Neural cell (in vitro differentiated cells): ENCODE data around the gene GLRX. TPM values are rescaled to one million over a fixed set of nuclear protein-coding genes. Genes with fewer than 3 reads are reported as not detected.

Experiments used
- H2AFZ ChIP-seq: fragments of 200-600, 300-800 bp; sonication (generic), shearing (Covaris generic); 2 replicates; pipeline ENCODE4 v1.6.0; 2014; ENCODE audit warnings: low read depth, mild to moderate bottlenecking, antibody characterized with exemption, low read length, moderate library complexity
- H3F3A ChIP-seq: fragments of 200-600 bp; shearing (Covaris generic); 2 replicates; pipeline ENCODE4 v1.6.1; 2016; ENCODE audit warnings: mild to moderate bottlenecking, moderate library complexity, mixed read lengths, antibody characterized with exemption, low read length; ENCODE audit not compliant: insufficient read depth, poor library complexity, severe bottlenecking
- H3K27ac ChIP-seq: fragments of 200-600, 300-800 bp; sonication (generic), shearing (Covaris generic); 2 replicates; pipeline ENCODE4 v1.5.1; 2014; ENCODE audit warnings: mild to moderate bottlenecking, low read length, moderate library complexity
- H3K27me3 ChIP-seq: fragments of 300-800, 200-600 bp; sonication (generic), shearing (Covaris generic); 2 replicates; pipeline ENCODE4 v1.6.0; 2014; ENCODE audit warnings: mild to moderate bottlenecking, low read depth, low read length, moderate library complexity; ENCODE audit not compliant: insufficient read depth
- H3K36me3 ChIP-seq: fragments of 300-800, 200-600 bp; sonication (generic), shearing (Covaris generic); 2 replicates; pipeline ENCODE4 v1.5.1; 2014; ENCODE audit warnings: mild to moderate bottlenecking, antibody characterized with exemption, low read length, moderate library complexity; ENCODE audit not compliant: insufficient read depth
- H3K4me2 ChIP-seq: fragments of 300-800, 200-600 bp; sonication (generic), shearing (Covaris generic); 2 replicates; pipeline ENCODE4 v1.6.0; 2014; ENCODE audit warnings: mild to moderate bottlenecking, low read length
- H3K4me3 ChIP-seq: fragments of 300-800, 200-600 bp; sonication (generic), shearing (Covaris generic); 2 replicates; pipeline ENCODE4 v1.5.1; 2014; ENCODE audit warnings: mild to moderate bottlenecking, low read length, moderate library complexity
- H3K79me2 ChIP-seq: fragments of 200-600 bp; shearing (Covaris generic); replicated peaks from 2 replicates; pipeline ENCODE4 v1.6.0; 2014; ENCODE audit warnings: mild to moderate bottlenecking, low read length, moderate library complexity; ENCODE audit not compliant: insufficient read depth
- H3K9ac ChIP-seq: fragments of 300-800, 200-600 bp; sonication (generic), shearing (Covaris generic); 2 replicates; pipeline ENCODE4 v1.6.1; 2016; ENCODE audit warnings: mild to moderate bottlenecking, low read length, mixed read lengths
- H3K9me2 ChIP-seq: fragments of 200-600 bp; shearing (Covaris generic); 2 replicates; pipeline ENCODE4 v1.6.1; 2016; ENCODE audit warnings: mild to moderate bottlenecking, low read length, mixed read lengths; ENCODE audit not compliant: insufficient read depth
- H3K9me3 ChIP-seq: fragments of 200-600, 300-800 bp; sonication (generic), shearing (Covaris generic); 2 replicates; pipeline ENCODE4 v1.6.1; 2016; ENCODE audit warnings: mild to moderate bottlenecking, mixed run types, low read length, moderate library complexity, mixed read lengths
- H4K20me1 ChIP-seq: fragments of 200-600 bp; shearing (Covaris generic); 2 replicates; pipeline ENCODE4 v1.6.1; 2016; ENCODE audit warnings: mild to moderate bottlenecking, mixed run types; ENCODE audit not compliant: insufficient read depth
- CTCF ChIP-seq: fragments of 450-650 bp; IDR thresholded peaks from 2 replicates; pipeline ENCODE4 v1.5.1; 2014; ENCODE audit warnings: antibody characterized with exemption, mild to moderate bottlenecking, moderate library complexity; ENCODE audit not compliant: poor library complexity, severe bottlenecking
- EP300 ChIP-seq: fragments of 450-650 bp; conservative IDR thresholded peaks from 2 replicates; pipeline ENCODE4 v1.6.1; 2014; ENCODE audit warnings: antibody characterized with exemption, mild to moderate bottlenecking, moderate library complexity; ENCODE audit not compliant: poor library complexity, severe bottlenecking
- EZH2 ChIP-seq: fragments of 200-600, 300-800 bp; shearing (Covaris generic), sonication (generic); IDR thresholded peaks from 2 replicates; pipeline ENCODE4 v1.6.1; 2014; ENCODE audit warnings: antibody characterized with exemption, low read length, borderline replicate concordance, mild to moderate bottlenecking; ENCODE audit not compliant: insufficient read depth, poor library complexity, severe bottlenecking
- MXI1 ChIP-seq: fragments of 450-650 bp; conservative IDR thresholded peaks from 2 replicates; pipeline ENCODE4 v1.6.1; 2014; ENCODE audit warnings: antibody characterized with exemption, mild to moderate bottlenecking; ENCODE audit not compliant: poor library complexity, severe bottlenecking
- POLR2AphosphoS5 ChIP-seq: IDR thresholded peaks from 2 replicates; pipeline ENCODE4 v1.6.1; 2012
- RAD21 ChIP-seq: fragments of 450-650 bp; conservative IDR thresholded peaks from 2 replicates; pipeline ENCODE4 v1.6.1; 2014; ENCODE audit warnings: antibody characterized with exemption, mild to moderate bottlenecking, moderate library complexity
- SMC3 ChIP-seq: fragments of 450-650 bp; conservative IDR thresholded peaks from 2 replicates; pipeline ENCODE4 v1.6.1; 2014; ENCODE audit warnings: antibody characterized with exemption, mild to moderate bottlenecking, moderate library complexity; ENCODE audit not compliant: poor library complexity
- TAF1 ChIP-seq: IDR thresholded peaks from 2 replicates; pipeline ENCODE4 v1.6.1; 2012; ENCODE audit warnings: low read depth
- polyA plus RNA-seq: library from polyadenylated mRNA; depleted of rRNA; stranded (reverse); fragments of >200 nt; gene quantifications from 2 replicates; pipeline ENCODE4 v1.2.3, GENCODE V29; 2014
- TF ChIP-seq, protein P1 (sequence below): IDR thresholded peaks from 2 replicates; pipeline ENCODE4 v1.6.1; 2012; ENCODE audit warnings: borderline replicate concordance

The GLRX gene
- polyA plus RNA-seq, 1 donor from 2014 or later = 54.0 TPM

- Histone ChIP-seq H3K79me2 (no peaks in the 10 kb centered on the region), H4K20me1 (no peaks in the 10 kb centered on the region), H3K9ac (no peak overlapping the region), H3K4me3 (no peak overlapping the region), H3K9me2 (no peaks in the 10 kb centered on the region), H3K27me3 (no peaks in the 10 kb centered on the region), H3K4me2 (no peak overlapping the region), H2AFZ (no peak overlapping the region), H3K36me3 (peaks cover 4% of the 10 kb centered on the region), H3K27ac (no peak overlapping the region), H3F3A (no peaks in the 10 kb centered on the region), H3K9me3 (no peaks in the 10 kb centered on the region)
- no peak for TF ChIP-seq RAD21
- TF ChIP-seq, protein P1, sequence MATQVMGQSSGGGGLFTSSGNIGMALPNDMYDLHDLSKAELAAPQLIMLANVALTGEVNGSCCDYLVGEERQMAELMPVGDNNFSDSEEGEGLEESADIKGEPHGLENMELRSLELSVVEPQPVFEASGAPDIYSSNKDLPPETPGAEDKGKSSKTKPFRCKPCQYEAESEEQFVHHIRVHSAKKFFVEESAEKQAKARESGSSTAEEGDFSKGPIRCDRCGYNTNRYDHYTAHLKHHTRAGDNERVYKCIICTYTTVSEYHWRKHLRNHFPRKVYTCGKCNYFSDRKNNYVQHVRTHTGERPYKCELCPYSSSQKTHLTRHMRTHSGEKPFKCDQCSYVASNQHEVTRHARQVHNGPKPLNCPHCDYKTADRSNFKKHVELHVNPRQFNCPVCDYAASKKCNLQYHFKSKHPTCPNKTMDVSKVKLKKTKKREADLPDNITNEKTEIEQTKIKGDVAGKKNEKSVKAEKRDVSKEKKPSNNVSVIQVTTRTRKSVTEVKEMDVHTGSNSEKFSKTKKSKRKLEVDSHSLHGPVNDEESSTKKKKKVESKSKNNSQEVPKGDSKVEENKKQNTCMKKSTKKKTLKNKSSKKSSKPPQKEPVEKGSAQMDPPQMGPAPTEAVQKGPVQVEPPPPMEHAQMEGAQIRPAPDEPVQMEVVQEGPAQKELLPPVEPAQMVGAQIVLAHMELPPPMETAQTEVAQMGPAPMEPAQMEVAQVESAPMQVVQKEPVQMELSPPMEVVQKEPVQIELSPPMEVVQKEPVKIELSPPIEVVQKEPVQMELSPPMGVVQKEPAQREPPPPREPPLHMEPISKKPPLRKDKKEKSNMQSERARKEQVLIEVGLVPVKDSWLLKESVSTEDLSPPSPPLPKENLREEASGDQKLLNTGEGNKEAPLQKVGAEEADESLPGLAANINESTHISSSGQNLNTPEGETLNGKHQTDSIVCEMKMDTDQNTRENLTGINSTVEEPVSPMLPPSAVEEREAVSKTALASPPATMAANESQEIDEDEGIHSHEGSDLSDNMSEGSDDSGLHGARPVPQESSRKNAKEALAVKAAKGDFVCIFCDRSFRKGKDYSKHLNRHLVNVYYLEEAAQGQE = no peak
These were observed 35.6 kb downstream of the GLRX start for GRCh38 chr5:95786821-95787418.

DNA sequence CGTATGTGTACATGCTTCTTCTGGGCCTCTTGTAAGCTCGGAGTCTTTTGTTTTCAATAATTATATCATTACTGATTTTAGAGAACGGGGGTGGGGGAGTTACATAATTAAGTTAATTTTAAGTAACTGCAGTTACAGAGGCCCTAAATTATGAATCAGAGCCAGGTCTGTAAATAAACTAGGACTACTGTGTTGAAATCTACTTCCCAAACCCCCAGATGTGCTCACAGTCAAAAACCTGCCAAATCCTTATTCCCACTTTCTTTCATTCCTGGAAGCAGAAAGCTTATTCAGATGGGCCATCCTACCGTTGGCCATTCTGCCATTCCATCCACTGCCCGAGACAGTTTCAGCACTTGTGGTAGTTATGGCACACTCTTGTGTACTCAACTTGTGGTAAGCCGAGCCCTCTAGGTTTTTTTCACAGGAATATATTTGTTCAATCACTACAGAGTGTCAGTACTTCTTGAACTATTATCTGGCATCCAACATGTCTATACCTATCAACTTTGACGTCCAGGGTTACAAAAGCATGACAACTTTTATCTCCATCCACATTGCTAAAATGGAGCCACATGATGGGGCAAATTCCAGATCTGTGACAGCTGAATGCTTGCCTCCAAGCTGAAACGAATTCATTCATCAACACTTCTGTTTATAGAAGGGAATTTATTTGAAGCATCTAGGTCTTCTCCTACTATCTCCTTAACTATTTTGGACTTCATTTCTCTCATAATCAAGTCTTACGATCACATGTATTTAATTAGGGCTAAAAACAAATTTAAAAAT lies 37.8 kb downstream of the GLRX start:
- H2AFZ ChIP-seq = no peak overlapping the region
- no peaks in the 10 kb centered on the region for H4K20me1 ChIP-seq
- H3K9me3 ChIP-seq = no peaks in the 10 kb centered on the region
- no peak overlapping the region for H3K4me2 ChIP-seq
- H3K27ac ChIP-seq = no peak overlapping the region
- peaks cover 4% of the 10 kb centered on the region for H3K36me3 ChIP-seq
- no peaks in the 10 kb centered on the region for H3K27me3 ChIP-seq
- no peak overlapping the region for H3K9ac ChIP-seq
- no peaks in the 10 kb centered on the region for H3F3A ChIP-seq
- H3K4me3 ChIP-seq = no peak overlapping the region
- no peaks in the 10 kb centered on the region for H3K9me2 ChIP-seq
- no peak for TF ChIP-seq SMC3
- no peak for TF ChIP-seq MXI1
- no peak for TF ChIP-seq EZH2
- TF ChIP-seq, protein P1 = no peak
- no peak for TF ChIP-seq EP300
- no peak for TF ChIP-seq RAD21
- no peak for TF ChIP-seq POLR2AphosphoS5
- no peak for TF ChIP-seq TAF1
- no peak for TF ChIP-seq CTCF
- no peaks in the 10 kb centered on the region for H3K79me2 ChIP-seq
